ENCODE data around the gene CPNE6.

Gene CPNE6

DNA sequence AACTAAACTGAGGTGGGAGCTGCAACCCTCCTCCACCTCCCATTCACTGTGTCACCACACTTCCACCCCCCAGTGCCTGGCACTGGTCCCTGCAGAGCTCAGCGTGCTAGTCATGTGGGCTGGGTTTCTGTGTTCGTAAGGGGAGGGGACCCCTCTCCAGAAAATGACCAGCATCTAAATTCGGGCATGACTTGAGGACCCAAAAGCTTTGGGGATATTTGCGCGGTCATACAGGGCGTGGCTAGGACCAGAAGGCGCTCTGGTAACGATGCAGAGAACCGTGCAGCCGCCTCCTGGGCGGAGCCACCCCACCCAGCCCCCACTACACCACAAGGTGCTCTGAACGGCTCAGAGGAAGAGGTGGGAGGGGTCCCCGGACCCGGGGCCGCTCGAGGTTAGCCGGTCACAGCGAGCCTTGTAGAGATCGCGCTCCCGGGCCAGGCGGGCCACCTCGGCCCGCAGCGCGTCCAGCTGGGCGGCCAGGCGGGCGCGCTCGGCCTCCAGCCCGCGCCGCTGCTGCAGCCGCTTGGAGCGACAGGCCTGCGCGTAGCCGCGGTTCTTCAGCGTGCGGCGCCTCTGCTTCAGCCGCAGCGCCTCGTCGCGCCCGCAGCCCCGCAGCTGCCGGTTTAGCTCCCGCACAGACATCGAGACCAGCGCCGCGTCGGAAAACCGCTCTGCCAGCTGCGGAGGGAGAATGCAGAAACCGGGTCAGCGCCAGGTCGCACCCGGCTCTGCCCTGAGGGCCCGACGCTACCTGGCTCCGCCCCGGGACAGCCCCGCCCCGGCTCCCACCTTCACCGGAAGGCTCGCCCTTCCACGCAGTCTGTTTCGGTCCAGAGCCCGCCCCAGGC is 9.8 kb downstream of the CPNE6 start:
- no peaks in the 10 kb centered on the region for H4K20me1 ChIP-seq (ENCODE audit: insufficient read depth, low read length)
- peak overlapping the region; percentile 67 for H3K4me3 ChIP-seq (ENCODE audit: low read depth, low read length, poor library complexity, severe bottlenecking)
- no peaks in the 10 kb centered on the region for H3K36me3 ChIP-seq (ENCODE audit: insufficient read depth, low read length)
- 0 out of 2 replicates have a peak, but pooled peaks cover 7% of the 10 kb centered on the region for H3K27me3 ChIP-seq (ENCODE audit: insufficient read depth, low read length)
- peaks cover 12% of the 10 kb centered on the region for H3K4me1 ChIP-seq (ENCODE audit: insufficient read depth, low read length, severe bottlenecking)
- no peaks in the 10 kb centered on the region for H3K9me2 ChIP-seq (ENCODE audit: low read depth, low read length)
- H2AFZ ChIP-seq (ENCODE audit: low read length): peak overlapping the region; percentile 35
- H3F3A ChIP-seq (ENCODE audit: insufficient read depth, low read length): no peaks in the 10 kb centered on the region
- H3K9me3 ChIP-seq (ENCODE audit: low read length): no peaks in the 10 kb centered on the region
- H3K9ac ChIP-seq (ENCODE audit: low read length): peak overlapping the region; percentile 69
- no peak overlapping the region for H3K27ac ChIP-seq (ENCODE audit: low read depth, low read length, poor library complexity, severe bottlenecking)
- H3K79me2 ChIP-seq (ENCODE audit: insufficient read depth, low read length): no peaks in the 10 kb centered on the region
- no peak for TF ChIP-seq EZH2 (IDR thresholded peaks at IDR 0.05; ENCODE audit: borderline replicate concordance, low read length)
- TF ChIP-seq, protein P1, sequence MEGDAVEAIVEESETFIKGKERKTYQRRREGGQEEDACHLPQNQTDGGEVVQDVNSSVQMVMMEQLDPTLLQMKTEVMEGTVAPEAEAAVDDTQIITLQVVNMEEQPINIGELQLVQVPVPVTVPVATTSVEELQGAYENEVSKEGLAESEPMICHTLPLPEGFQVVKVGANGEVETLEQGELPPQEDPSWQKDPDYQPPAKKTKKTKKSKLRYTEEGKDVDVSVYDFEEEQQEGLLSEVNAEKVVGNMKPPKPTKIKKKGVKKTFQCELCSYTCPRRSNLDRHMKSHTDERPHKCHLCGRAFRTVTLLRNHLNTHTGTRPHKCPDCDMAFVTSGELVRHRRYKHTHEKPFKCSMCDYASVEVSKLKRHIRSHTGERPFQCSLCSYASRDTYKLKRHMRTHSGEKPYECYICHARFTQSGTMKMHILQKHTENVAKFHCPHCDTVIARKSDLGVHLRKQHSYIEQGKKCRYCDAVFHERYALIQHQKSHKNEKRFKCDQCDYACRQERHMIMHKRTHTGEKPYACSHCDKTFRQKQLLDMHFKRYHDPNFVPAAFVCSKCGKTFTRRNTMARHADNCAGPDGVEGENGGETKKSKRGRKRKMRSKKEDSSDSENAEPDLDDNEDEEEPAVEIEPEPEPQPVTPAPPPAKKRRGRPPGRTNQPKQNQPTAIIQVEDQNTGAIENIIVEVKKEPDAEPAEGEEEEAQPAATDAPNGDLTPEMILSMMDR (IDR thresholded peaks at IDR 0.05; ENCODE audit: low read length): no peak; the same call in 1 of the 2 replicates
- H3K4me2 ChIP-seq (ENCODE audit: low read length): peak overlapping the region; percentile 95

DNA sequence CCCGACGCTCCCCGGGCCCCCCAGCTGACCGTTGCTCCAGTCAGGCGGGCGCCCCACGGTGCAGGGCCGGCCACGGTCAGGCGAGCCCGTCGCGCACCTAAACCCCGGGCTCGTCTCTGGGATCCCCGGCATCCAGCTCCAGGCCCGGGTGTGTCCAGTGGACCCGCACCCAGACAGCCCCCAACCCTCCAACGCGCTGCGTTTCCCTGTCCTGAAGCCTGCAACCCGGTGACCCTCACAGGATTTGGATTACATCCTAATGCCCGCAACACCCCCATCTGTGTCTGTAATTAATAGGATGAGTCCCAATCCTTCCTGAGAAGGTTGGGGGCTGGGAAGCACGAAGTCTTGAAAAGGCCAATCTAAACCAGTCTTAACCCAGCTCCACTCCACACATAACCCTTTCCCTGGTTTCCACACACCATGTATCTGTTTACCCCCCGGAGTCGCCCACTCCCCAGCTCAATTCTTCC is 10.4 kb downstream of the CPNE6 start:
- peak overlapping the region; percentile 69 for H3K9ac ChIP-seq (ENCODE audit: low read length)

DNA sequence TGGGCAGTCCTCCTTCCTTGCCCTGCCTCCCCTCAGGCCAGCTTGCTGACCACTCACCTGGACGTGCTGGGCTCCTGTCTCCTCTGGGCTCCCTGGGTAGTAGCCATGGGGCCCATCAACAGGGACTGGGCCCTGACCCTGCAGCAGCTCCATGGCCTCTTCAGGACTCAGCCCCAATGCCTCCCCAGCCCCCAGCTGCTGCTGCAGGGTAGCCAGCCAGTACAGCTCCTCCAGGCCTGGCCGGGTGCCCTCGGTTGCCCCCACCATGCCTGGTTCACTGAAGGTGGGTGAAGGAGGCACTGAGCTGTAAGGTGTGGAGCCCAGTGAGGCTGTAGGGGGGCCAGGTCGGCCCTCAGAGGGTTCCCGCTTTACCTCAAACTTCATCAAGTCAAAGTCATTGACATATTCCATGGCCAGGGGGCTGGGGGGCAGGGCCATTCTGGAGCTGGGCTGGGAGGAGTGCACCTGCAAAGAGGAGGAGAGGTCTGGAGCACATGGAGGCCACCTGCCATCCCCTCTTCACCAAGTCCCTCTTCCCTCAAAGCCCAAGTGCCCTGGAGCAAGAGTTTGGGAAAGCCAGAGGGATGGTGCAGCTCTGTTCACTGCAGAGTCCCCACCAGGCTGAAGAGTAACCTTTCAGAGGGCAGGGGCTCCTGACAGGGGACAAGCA is 11.2 kb downstream of the CPNE6 start:
- no peak overlapping the region for H2AFZ ChIP-seq (ENCODE audit: low read length)
- H3K36me3 ChIP-seq (ENCODE audit: insufficient read depth, low read length): no peaks in the 10 kb centered on the region
- no peak for TF ChIP-seq EZH2 (IDR thresholded peaks at IDR 0.05; ENCODE audit: borderline replicate concordance, low read length)
- TF ChIP-seq, protein P1 (IDR thresholded peaks at IDR 0.05; ENCODE audit: low read length): no peak
- no peaks in the 10 kb centered on the region for H3K79me2 ChIP-seq (ENCODE audit: insufficient read depth, low read length)
- no peaks in the 10 kb centered on the region for H3K9me3 ChIP-seq (ENCODE audit: low read length)
- 0 out of 2 replicates have a peak, but pooled peaks cover 7% of the 10 kb centered on the region for H3K27me3 ChIP-seq (ENCODE audit: insufficient read depth, low read length)
- no peak overlapping the region for H3K4me3 ChIP-seq (ENCODE audit: low read depth, low read length, poor library complexity, severe bottlenecking)
- H3K9ac ChIP-seq (ENCODE audit: low read length): no peak overlapping the region
- H4K20me1 ChIP-seq (ENCODE audit: insufficient read depth, low read length): no peaks in the 10 kb centered on the region
- H3K9me2 ChIP-seq (ENCODE audit: low read depth, low read length): no peaks in the 10 kb centered on the region
- H3F3A ChIP-seq (ENCODE audit: insufficient read depth, low read length): no peaks in the 10 kb centered on the region
- H3K27ac ChIP-seq (ENCODE audit: low read depth, low read length, poor library complexity, severe bottlenecking): no peak overlapping the region
- H3K4me1 ChIP-seq (ENCODE audit: insufficient read depth, low read length, severe bottlenecking): peaks cover 12% of the 10 kb centered on the region
- no peak overlapping the region for H3K4me2 ChIP-seq (ENCODE audit: low read length)

More for the DNA sequence above, 10.4 kb downstream of the CPNE6 start:
- Histone ChIP-seq H2AFZ (ENCODE audit: low read length) (no peak overlapping the region), H3K27ac (ENCODE audit: low read depth, low read length, poor library complexity, severe bottlenecking) (no peak overlapping the region), H3F3A (ENCODE audit: insufficient read depth, low read length) (no peaks in the 10 kb centered on the region), H3K4me3 (ENCODE audit: low read depth, low read length, poor library complexity, severe bottlenecking) (peak overlapping the region; percentile 67), H3K4me1 (ENCODE audit: insufficient read depth, low read length, severe bottlenecking) (peaks cover 12% of the 10 kb centered on the region), H3K9me2 (ENCODE audit: low read depth, low read length) (no peaks in the 10 kb centered on the region), H3K9me3 (ENCODE audit: low read length) (no peaks in the 10 kb centered on the region), H3K79me2 (ENCODE audit: insufficient read depth, low read length) (no peaks in the 10 kb centered on the region), H3K27me3 (ENCODE audit: insufficient read depth, low read length) (0 out of 2 replicates have a peak, but pooled peaks cover 7% of the 10 kb centered on the region), H3K36me3 (ENCODE audit: insufficient read depth, low read length) (no peaks in the 10 kb centered on the region), H3K4me2 (ENCODE audit: low read length) (peak overlapping the region; percentile 95), H4K20me1 (ENCODE audit: insufficient read depth, low read length) (no peaks in the 10 kb centered on the region)
- TF ChIP-seq, protein P1 (IDR thresholded peaks at IDR 0.05; ENCODE audit: low read length): no peak
- TF ChIP-seq EZH2 (IDR thresholded peaks at IDR 0.05; ENCODE audit: borderline replicate concordance, low read length): no peak

Data from OCI-LY1 (cell line).